ENCODE measurements around the gene IFT122.

Gene IFT122

GRCh38 chr3:129569856-129570255 lies 129.8 kb downstream of the IFT122 start:
- TF ChIP-seq CTCF (IDR thresholded peaks at IDR 0.05; ENCODE audit: low read depth, low read length) = no peak
- DNase-seq (ENCODE audit: extremely low read depth, low read depth) = no peak

Measured in AG09319 (cell line).